GM12892 (cell line): ENCODE data around the gene XKR8.

Experiments
- POLR2AphosphoS5 ChIP-seq: IDR thresholded peaks from 2 replicates; pipeline ENCODE4 v1.6.1; 2011; ENCODE audit warnings: low read depth, low read length, control low read depth
- TAF1 ChIP-seq: IDR thresholded peaks from 2 replicates; pipeline ENCODE4 v1.6.1; 2011; ENCODE audit warnings: low read depth, mild to moderate bottlenecking, control low read depth, low read length, borderline replicate concordance

DNA sequence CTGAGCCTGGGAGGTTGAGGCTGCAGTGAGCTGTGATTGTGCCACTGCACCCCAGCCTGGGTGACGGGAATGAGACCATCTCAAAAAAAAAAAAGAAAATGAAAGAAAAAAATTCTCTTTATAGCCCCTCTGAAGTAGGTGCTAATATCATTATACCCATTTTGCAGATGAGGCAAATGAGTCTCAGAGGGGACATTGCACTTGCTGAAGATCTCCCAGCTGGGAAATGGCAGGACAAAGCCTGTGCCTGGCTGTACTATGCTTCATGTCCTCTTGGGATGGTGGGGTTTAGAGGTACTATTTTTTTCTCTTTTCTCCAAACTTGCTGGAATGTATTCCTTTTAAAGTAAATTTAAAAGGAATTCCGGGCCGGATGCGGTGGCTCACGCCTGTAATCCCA, 23.4 kb upstream of the XKR8 start:
- no peak for TF ChIP-seq POLR2AphosphoS5
- no peak for TF ChIP-seq TAF1
